Measurements from ENCODE around the gene PLCB1.
"Not testable (repeated sequence)": the region's sequence is repeated elsewhere in the genome, so short reads cannot be mapped to it uniquely, and the experiment has no call there.

PLCB1 gene

DNA sequence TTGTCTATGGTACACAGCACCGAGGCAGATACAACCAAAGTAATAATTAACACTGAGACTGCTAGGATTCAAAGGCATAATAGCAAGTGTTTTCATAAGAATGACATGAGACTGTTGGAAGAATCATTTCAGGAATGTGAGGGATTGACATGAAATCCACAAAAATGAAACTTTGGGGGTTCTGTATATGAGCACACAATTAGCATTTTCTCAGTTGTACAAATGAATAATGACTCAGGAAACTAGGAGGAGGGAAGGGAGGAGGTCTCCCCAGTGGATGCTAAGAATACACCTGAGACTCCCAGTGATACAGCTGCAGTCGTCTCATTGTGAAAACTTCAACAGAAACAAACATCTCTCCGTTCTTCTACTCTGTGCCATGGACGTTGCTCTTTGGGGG is 508.4 kb downstream of the PLCB1 start:
- in situ Hi-C loops (cut with HindIII; ENCODE audit: low pct_unique_long_range_greater_than_20kb, low sequenced_read_pairs), result no loop called here
- no peak for TF ChIP-seq JUND (IDR thresholded peaks at IDR 0.05; ENCODE audit: low read depth)
- no peak for DNase-seq (ENCODE audit: low read depth in 1 of 2, low spot score in 1 of 2)

DNA sequence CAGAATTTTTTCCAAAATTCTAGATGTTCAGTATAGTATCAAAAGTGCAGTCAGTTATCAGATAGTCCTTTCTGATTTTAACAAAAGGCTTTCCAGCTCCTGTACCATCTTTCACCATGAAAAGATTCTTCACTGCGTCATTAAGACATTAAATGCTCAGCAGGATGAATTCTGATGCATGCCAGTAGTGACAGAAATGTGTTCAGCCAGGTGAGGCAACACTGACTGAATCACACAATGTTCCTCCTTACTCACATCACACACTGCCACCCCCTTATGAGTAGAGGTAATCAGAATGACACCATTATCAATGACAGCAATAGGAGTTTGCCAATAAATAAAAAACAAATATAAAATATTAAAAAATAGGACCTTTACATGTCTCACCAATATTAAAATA is 510.2 kb downstream of the PLCB1 start:
- no peak for TF ChIP-seq JUND (IDR thresholded peaks at IDR 0.05; ENCODE audit: low read depth)
- in situ Hi-C loops (cut with HindIII; ENCODE audit: low pct_unique_long_range_greater_than_20kb, low sequenced_read_pairs), result no loop called here

DNA sequence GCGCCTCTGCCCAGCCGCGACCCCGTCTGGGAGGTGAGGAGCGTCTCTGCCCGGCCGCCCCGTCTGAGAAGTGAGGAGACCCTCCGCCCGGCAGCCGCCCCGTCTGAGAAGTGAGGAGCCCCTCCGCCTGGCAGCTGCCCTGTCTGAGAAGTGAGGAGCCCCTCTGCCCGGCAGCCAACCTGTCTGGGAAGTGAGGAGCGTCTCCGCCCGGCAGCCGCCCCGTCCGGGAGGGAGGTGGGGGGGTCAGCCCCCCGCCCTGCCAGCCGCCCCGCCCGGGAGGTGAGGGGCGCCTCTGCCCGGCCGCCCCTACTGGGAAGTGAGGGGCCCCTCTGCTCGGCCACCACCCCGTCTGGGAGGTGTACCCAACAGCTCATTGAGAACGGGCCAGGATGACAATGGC is 512.4 kb downstream of the PLCB1 start:
- DNase-seq (ENCODE audit: low read depth in 1 of 2, low spot score in 1 of 2); in situ Hi-C loops (cut with HindIII; ENCODE audit: low pct_unique_long_range_greater_than_20kb, low sequenced_read_pairs): not testable (repeated sequence)

More for the DNA sequence above, 510.2 kb downstream of the PLCB1 start:
- no peak for DNase-seq (ENCODE audit: low read depth in 1 of 2, low spot score in 1 of 2)

DNA sequence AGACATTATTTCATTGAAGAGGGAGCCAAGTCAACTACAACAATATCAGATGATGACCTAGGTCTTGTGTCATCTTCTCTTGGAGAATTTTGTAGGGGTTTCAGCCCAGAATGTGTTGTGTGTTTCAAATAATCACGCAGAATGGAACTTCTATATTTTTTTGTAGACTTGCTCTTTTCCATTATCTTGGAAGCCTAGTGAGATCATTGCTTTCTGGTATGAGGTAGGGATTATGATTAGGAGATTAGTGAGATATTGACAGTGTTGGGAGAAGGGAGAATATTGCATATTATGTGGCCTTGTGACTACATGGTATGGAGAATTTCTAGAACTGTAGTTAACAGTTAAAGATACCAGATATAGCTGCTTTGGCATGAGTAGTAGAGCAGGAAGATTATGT is 513.3 kb downstream of the PLCB1 start:
- no peak for DNase-seq (ENCODE audit: low read depth in 1 of 2, low spot score in 1 of 2)
- TF ChIP-seq JUND (IDR thresholded peaks at IDR 0.05; ENCODE audit: low read depth), result no peak
- in situ Hi-C loops (cut with HindIII; ENCODE audit: low pct_unique_long_range_greater_than_20kb, low sequenced_read_pairs), result no loop called here

DNA sequence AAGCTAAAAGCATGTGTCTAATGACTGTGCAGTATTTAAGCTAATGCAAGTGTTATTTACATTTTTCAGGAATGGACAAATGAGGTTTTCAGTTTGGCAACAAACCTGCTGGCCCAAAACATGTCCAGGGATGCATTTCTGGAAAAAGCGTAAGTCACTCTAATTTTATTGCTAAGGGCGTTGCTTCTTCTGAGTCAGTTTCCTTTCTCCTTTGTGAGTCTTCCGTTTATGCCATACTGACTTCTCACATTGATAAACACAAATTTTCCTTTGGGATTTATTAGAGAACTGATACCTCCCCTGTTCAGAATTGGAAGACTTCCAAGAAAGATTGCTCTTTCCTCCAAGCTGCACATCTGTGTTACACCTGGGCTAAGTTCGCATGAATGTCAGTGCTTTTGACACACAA is 514.0 kb downstream of the PLCB1 start:
- TF ChIP-seq JUND (IDR thresholded peaks at IDR 0.05; ENCODE audit: low read depth), result no peak
- DNase-seq (ENCODE audit: low read depth in 1 of 2, low spot score in 1 of 2), result no peak

DNA sequence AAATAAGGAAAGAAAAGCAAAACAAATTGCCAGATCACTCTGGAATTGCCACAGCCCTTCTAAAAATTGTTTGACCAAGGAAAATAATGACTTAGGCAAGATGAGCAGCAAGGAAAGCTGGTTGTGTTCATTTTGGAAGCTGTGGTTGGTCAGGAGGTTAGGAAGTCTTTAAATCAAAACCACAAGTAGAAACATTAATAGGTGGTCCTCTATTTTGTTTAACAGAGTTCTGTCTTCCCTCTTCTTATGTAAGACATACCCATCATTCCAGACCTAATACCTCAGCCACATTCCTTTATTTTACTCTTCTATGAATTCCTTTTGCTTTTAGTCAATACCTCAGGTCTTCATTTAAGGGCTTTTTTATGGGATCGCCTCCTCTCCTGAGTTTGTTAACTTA is 514.6 kb downstream of the PLCB1 start:
- no peak for DNase-seq (ENCODE audit: low read depth in 1 of 2, low spot score in 1 of 2)
- TF ChIP-seq JUND (IDR thresholded peaks at IDR 0.05; ENCODE audit: low read depth), result no peak
- in situ Hi-C loops (cut with HindIII; ENCODE audit: low pct_unique_long_range_greater_than_20kb, low sequenced_read_pairs), result no loop called here

More for the DNA sequence above, 514.0 kb downstream of the PLCB1 start:
- in situ Hi-C loops (cut with HindIII; ENCODE audit: low pct_unique_long_range_greater_than_20kb, low sequenced_read_pairs), result no loop called here

DNA sequence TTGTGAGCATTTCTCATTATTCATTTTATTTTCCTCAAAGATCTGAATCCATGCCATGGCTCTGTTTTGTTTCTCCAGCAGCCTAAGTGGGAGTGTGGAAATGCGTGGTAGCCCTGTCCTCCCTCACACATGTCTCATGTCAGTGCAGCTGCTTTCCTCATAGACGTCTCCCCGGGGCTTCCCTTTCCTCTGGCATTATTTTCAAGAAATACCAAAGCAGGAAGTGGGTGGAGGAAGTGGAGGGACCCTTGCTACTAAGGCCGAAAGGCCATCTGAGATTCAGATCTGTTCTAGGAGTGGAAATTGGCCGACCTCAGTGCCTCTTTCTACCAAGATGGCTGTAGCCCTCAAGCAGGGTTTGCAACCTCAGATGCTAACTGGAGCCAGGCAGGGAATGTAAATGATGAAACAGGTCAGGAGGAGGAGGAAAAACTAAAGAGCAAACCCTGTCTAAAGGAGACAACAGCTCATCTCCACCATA is 515.9 kb downstream of the PLCB1 start:
- in situ Hi-C loops (cut with HindIII; ENCODE audit: low pct_unique_long_range_greater_than_20kb, low sequenced_read_pairs), result no loop called here
- no peak for DNase-seq (ENCODE audit: low read depth in 1 of 2, low spot score in 1 of 2)
- no peak for TF ChIP-seq JUND (IDR thresholded peaks at IDR 0.05; ENCODE audit: low read depth)

DNA sequence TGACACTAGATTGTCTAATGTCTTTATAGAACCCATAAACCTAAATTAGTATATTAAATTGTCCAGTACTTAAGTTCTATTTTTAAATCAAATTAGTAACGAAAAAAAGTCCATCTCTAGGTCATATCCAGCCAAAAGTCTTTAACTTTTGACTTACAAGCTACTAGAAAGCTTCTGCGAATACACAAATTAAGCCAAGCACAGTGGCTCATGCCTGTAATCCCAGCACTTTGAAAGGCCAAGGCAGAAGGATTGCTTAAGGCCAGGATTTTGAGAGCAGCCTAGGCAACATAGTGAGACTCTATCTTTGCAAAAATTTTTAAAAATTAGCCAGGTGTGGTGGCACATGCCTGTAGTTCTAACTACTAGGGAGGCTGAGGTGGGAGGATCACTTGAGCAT is 516.4 kb downstream of the PLCB1 start:
- no peak for DNase-seq (ENCODE audit: low read depth in 1 of 2, low spot score in 1 of 2)
- in situ Hi-C loops (cut with HindIII; ENCODE audit: low pct_unique_long_range_greater_than_20kb, low sequenced_read_pairs), result no loop called here
- TF ChIP-seq JUND (IDR thresholded peaks at IDR 0.05; ENCODE audit: low read depth), result no peak

DNA sequence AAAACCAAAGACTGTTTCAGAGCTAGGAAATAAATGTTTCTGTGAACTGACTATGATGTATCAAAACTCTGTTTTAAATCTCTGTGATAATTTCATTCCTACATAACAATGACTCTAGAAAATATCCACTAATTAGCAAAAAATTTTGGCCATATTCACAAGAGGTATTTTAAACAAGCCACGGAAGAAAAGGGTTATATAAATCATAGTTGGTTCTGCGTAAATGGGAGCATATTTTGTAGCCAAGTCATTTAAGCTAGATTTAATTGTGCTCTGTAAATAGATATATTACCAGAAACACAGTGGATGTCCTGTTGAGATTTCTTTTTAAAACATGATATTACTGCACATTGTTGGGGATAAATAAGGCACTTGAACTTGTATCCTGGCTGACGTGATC is 520.3 kb downstream of the PLCB1 start:
- in situ Hi-C loops (cut with HindIII; ENCODE audit: low pct_unique_long_range_greater_than_20kb, low sequenced_read_pairs), result no loop called here
- TF ChIP-seq JUND (IDR thresholded peaks at IDR 0.05; ENCODE audit: low read depth), result no peak
- no peak for DNase-seq (ENCODE audit: low read depth in 1 of 2, low spot score in 1 of 2)

DNA sequence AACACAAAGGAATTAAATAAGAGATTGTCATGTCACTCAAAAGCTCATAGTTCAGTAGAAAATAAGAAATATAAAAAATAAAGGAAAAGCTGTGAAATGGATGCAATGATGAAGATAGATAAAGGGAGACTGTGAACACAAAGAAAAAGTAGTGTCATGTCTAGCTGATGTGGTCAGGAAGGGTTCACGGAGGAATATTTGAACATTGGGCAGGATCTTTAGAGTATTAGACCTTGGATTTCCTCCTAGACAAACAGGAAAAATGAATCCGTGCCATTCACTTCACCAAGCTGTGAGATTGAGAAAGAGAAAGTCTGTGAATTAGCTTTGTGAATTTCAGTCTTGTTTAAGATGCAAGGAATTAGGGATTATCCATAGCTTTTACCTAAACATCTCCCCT is 522.4 kb downstream of the PLCB1 start:
- no peak for DNase-seq (ENCODE audit: low read depth in 1 of 2, low spot score in 1 of 2)
- in situ Hi-C loops (cut with HindIII; ENCODE audit: low pct_unique_long_range_greater_than_20kb, low sequenced_read_pairs), result no loop called here
- TF ChIP-seq JUND (IDR thresholded peaks at IDR 0.05; ENCODE audit: low read depth), result no peak

DNA sequence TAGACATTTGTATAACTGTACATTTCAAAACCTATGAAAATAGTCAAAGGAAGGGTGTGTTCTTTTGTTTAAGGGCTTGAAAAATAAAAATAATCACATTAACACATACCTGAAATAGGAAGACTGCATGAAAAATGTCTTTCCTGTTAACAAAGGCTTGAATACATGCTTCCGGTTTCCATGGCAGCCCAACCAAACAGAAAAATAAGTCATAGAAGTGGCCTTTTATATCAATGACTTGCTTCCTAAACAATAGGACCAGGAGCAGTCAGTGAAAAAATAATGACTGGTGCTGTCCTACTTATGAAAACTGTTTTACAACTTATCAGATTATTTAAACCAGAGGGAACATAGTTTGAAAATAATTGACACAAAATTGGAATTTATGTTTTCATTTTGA is 524.3 kb downstream of the PLCB1 start:
- TF ChIP-seq JUND (IDR thresholded peaks at IDR 0.05; ENCODE audit: low read depth), result no peak
- no peak for DNase-seq (ENCODE audit: low read depth in 1 of 2, low spot score in 1 of 2)
- in situ Hi-C loops (cut with HindIII; ENCODE audit: low pct_unique_long_range_greater_than_20kb, low sequenced_read_pairs), result no loop called here

DNA sequence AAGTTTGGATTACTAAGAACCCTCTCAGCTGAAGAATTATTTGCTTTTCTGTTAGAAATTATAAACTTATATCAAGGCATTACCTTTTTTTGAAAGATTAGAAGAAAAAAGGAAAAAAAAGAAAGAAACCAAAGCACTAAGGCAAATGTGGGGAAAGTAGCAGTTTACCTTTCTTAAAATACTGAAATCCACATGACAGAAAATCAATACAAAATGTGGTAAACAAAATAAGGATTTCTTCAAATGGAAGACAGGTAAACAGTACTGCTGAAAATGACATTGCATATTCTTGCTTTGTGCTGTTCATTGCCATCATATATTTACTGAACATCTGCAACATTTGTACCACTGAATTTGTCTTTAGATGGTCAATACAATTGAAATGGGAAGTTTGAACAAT is 525.6 kb downstream of the PLCB1 start:
- no peak for DNase-seq (ENCODE audit: low read depth in 1 of 2, low spot score in 1 of 2)
- in situ Hi-C loops (cut with HindIII; ENCODE audit: low pct_unique_long_range_greater_than_20kb, low sequenced_read_pairs), result no loop called here

DNA sequence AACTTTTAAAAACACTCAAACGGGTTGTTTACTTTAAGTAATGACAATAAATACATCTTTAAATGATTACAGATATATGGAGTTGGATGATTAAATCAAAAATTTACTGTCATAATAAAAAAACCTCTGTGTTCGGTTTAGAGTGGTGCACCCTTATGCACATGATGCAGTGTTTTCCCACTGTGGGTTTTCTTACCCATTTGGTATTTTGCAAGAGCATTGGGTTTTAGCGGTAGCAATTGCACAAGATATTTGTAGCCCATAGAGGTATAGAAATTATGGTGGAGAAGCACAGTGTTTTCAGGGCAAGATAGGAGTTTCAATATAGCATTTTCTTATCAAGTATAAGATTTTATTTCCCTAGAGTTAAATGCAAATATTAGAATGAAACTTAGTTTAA is 526.0 kb downstream of the PLCB1 start:
- in situ Hi-C loops (cut with HindIII; ENCODE audit: low pct_unique_long_range_greater_than_20kb, low sequenced_read_pairs), result no loop called here
- TF ChIP-seq JUND (IDR thresholded peaks at IDR 0.05; ENCODE audit: low read depth), result no peak
- DNase-seq (ENCODE audit: low read depth in 1 of 2, low spot score in 1 of 2), result no peak

More for the DNA sequence above, 525.6 kb downstream of the PLCB1 start:
- TF ChIP-seq JUND (IDR thresholded peaks at IDR 0.05; ENCODE audit: low read depth), result no peak

DNA sequence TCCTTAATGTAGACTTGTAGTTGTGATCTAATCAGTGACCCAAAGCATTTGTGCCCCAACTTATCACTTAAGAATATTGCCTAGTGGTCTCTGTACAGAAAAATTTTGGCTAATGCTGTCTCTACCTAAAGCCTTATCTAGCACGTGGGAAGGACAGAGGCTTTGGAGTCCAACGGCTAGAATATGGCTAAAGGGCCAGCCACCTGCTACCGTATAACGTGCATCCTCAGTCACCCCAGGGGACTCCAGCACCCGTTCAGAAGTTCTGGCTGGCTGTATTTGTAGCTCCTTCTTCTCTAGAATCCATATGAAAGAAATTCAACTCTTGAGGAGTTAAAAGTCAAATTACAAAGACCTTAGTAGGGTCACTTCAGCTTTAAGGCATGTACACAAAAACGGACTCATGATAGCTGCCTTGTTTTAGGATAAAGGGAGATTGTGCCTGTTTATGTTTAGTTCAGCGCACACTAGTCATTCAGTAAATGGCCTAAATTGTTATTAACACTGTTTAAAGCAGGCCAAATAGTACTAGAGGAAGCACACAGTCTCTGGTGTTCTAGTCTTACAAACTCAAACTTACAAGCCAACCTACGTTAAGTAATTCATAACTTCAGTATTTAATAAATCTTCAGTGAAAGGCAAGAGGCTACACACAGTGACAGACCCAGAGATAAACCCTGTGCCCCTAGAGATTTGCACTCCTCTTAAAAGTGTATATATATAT is 529.3 kb downstream of the PLCB1 start:
- in situ Hi-C loops (cut with HindIII; ENCODE audit: low pct_unique_long_range_greater_than_20kb, low sequenced_read_pairs), result no loop called here
- TF ChIP-seq JUND (IDR thresholded peaks at IDR 0.05; ENCODE audit: low read depth), result no peak
- no peak for DNase-seq (ENCODE audit: low read depth in 1 of 2, low spot score in 1 of 2)

Data from T47D (cell line).